Naive thymus-derived CD4-positive, alpha-beta T cell (primary cell): Measurements from ENCODE around the gene NMNAT2. TPM values are rescaled to one million over a fixed set of nuclear protein-coding genes. Genes with fewer than 3 reads are reported as not detected.

Experiments
- ATAC-seq: fragments of 150-1000 bp; cut with Tn5 transposase; 2 replicates; pipeline ENCODE4 v1.10.0; 2021; ENCODE audit warnings: mild to moderate bottlenecking, moderate library complexity
- CTCF ChIA-PET: fragments of 350-600 bp; sonication (Branson Sonifier 250); formaldehyde crosslinking; loops from one replicate; lab custom pipeline; 2021; ENCODE audit warnings: antibody characterized with exemption; lab: Charles Lee
- POLR2A ChIA-PET: fragments of 350-600 bp; sonication (Branson Sonifier 250); formaldehyde crosslinking; loops from one replicate; lab custom pipeline; 2021; ENCODE audit warnings: antibody characterized with exemption, inconsistent platforms; lab: Charles Lee
- DNase-seq, 9 donors: peaks; one replicate each; pipeline versions ENCODE4 v3.0.0 to v3.0.0-alpha.2; 2020 to 2022; ENCODE audit warnings: mixed read lengths in 1 of 9
- H3K27ac ChIP-seq: one replicate; pipeline ENCODE4 v1.7.0; 2013; ENCODE audit warnings: mild to moderate bottlenecking, low read depth, low read length, moderate library complexity
- H3K27me3 ChIP-seq, 2 donors: one replicate each; pipeline ENCODE4 v1.7.0; 2013; ENCODE audit warnings: low read length in 2 of 2, mild to moderate bottlenecking in 2 of 2, moderate library complexity in 2 of 2; ENCODE audit not compliant: control insufficient read depth in 2 of 2, insufficient read depth in 2 of 2
- H3K36me3 ChIP-seq, 3 experiments: 1 replicate in 2 of 3; 2 replicates in 1 of 3; pipeline ENCODE4 v1.7.0; 2013; ENCODE audit warnings: low read length in 3 of 3, mild to moderate bottlenecking in 3 of 3, moderate library complexity in 1 of 3; ENCODE audit not compliant: insufficient read depth in 3 of 3, control insufficient read depth in 2 of 3
- H3K4me1 ChIP-seq, 2 donors: one replicate each; pipeline ENCODE4 v1.7.0; 2013; ENCODE audit warnings: low read length in 2 of 2, mild to moderate bottlenecking in 2 of 2, moderate library complexity in 1 of 2; ENCODE audit not compliant: control insufficient read depth in 2 of 2, insufficient read depth in 2 of 2
- H3K4me3 ChIP-seq: 2 replicates; pipeline ENCODE4 v1.7.0; 2013; ENCODE audit warnings: mild to moderate bottlenecking, low read length
- H3K9me3 ChIP-seq, 3 experiments: 1 replicate in 2 of 3; 2 replicates in 1 of 3; pipeline ENCODE4 v1.7.0; 2013; ENCODE audit warnings: low read length in 3 of 3; ENCODE audit not compliant: control insufficient read depth in 2 of 3
- H3K27ac Mint-ChIP-seq, 9 donors: one replicate each; pipeline ENCODE4 v1.8.0; 2020 to 2022; ENCODE audit warnings: mixed read lengths in 9 of 9, mild to moderate bottlenecking in 8 of 9, moderate library complexity in 5 of 9, inconsistent platforms in 2 of 9
- H3K27me3 Mint-ChIP-seq, 5 donors: one replicate each; pipeline ENCODE4 v1.8.0; 2021 to 2022; ENCODE audit warnings: mixed read lengths in 5 of 5, mild to moderate bottlenecking in 1 of 5
- H3K36me3 Mint-ChIP-seq, 5 donors: one replicate each; pipeline ENCODE4 v1.8.0; 2020 to 2022; ENCODE audit warnings: mixed read lengths in 5 of 5, mild to moderate bottlenecking in 3 of 5, inconsistent platforms in 1 of 5
- H3K4me1 Mint-ChIP-seq, 7 donors: one replicate each; pipeline ENCODE4 v1.8.0; 2020 to 2022; ENCODE audit warnings: mixed read lengths in 7 of 7, mild to moderate bottlenecking in 3 of 7, inconsistent platforms in 1 of 7
- H3K4me3 Mint-ChIP-seq, 10 donors: one replicate each; pipeline ENCODE4 v1.8.0; 2020 to 2022; ENCODE audit warnings: mild to moderate bottlenecking in 10 of 10, mixed read lengths in 10 of 10, moderate library complexity in 6 of 10, inconsistent platforms in 2 of 10
- H3K9me3 Mint-ChIP-seq, 11 donors: one replicate each; pipeline ENCODE4 v1.8.0; 2020 to 2022; ENCODE audit warnings: mixed read lengths in 11 of 11, mild to moderate bottlenecking in 4 of 11, inconsistent platforms in 1 of 11, moderate library complexity in 1 of 11
- intact Hi-C, 2 donors: fragments of 100-400 bp; cut with micrococcal nuclease; formaldehyde crosslinking; loops; one replicate each; pipeline ENCODE4 v1.15.1; 2023
- polyA plus RNA-seq, 2 donors: library from polyadenylated mRNA; unstranded; fragments of 300-500 nt; fragmentation: Illumina TruSeq; gene quantifications; one replicate each; pipeline ENCODE4 v1.2.3, GENCODE V29; 2021
- total RNA-seq, 6 experiments: library from RNA in 5 of 6; stranded (reverse) in 5 of 6; gene quantifications; 1 replicate in 5 of 6; 2 replicates in 1 of 6; pipeline ENCODE4 v1.2.3 and lab custom pipeline; 2021 to 2026

The NMNAT2 gene
- total and polyA plus RNA-seq, 7 experiments from 2014 or later, result 0.07 to 0.24 TPM; not detected in 5

DNA sequence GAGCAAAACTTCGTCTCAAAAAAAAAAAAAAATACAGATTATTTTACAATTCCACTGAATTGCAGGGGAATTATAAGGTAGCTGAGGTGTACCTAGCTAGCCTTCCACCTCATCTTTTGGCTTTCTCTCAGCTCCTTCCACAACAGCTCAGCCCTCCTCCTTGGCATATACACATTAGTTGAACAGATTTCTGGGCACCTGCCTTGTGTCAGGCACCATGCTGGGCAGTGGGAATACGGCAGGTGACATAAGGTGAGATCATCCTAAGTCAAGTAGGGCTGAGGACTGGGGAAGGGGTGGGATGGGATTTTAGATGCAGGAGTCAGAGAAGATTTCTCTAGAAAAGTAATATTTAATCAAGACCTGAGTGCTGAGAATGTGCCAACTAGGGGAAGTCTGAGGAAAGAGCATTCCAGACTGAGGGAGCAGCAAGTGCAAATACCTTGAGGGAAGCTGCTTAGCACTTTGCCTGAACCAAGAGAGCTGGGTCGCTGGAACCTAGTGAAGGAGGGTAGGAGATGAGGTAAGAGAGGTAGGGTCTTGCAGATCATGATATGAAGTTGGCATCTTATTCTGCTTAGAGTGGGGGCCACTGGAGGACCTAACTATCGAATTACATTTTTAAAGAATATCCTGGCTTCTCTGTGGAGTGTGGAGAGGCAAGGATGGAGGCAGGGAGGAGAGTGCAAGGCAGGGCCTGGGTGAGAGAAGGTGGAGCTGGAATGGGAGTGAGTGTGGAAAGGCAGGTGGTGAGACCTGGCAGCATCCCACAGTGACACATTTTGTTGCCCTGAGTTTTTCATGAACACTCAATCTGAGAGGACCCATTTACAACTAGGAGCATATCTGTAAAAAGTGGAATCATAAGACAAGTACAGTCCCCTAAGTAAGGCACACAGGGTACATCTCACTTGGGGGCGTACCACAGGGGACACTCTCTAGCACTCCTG lies 203.9 kb downstream of the NMNAT2 start:
- H3K27me3 Mint-ChIP-seq, result peaks cover 0 to 21% (median 12%) of the 10 kb centered on the region in 5 donors
- H3K9me3 ChIP-seq, result no peaks in the 10 kb centered on the region
- peaks cover 0 to 11% of the 10 kb centered on the region in 2 donors for H3K4me1 ChIP-seq
- peaks cover 8 to 31% (median 23%) of the 10 kb centered on the region in 7 donors for H3K4me1 Mint-ChIP-seq
- POLR2A ChIA-PET, result no interaction called here
- peaks cover 0 to under 1% (median 0%) of the 10 kb centered on the region in 11 donors for H3K9me3 Mint-ChIP-seq
- peaks cover 0 to 3% (median 0%) of the 10 kb centered on the region in 5 donors for H3K36me3 Mint-ChIP-seq
- H3K36me3 ChIP-seq, result no peaks in the 10 kb centered on the region
- no peak overlapping the region for H3K27ac ChIP-seq
- ATAC-seq, result no peak
- no peak overlapping the region for H3K27ac Mint-ChIP-seq
- H3K27me3 ChIP-seq, result no peaks in the 10 kb centered on the region
- H3K4me3 Mint-ChIP-seq, result no peak overlapping the region
- H3K4me3 ChIP-seq, result no peak overlapping the region
- no peak for DNase-seq
- CTCF ChIA-PET, result interaction anchor here (1.2 kb wide), 1 partner anchor 40 kb away, joined by 3 read pairs; no protein-coding TSS in a partner anchor
- intact Hi-C loops, result no loop called here

DNA sequence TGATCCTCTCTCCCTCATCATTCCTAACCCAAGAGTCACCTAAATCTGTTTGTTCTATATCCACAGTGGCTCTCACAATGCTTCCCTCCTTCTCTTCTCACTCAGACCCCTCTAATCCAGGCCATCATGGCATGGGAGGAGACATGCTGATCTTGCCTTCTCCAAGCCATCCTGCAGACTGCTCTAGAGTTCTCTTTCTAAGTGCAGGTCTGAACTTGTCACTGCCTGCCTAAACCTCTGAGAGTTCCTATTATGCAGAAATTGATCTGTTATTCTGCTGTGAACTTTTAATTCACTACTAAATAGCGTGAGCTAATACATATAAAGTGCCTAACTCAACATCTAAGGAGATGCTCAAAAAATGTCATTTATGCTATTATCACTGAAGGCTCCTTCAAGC lies 205.3 kb downstream of the NMNAT2 start:
- peaks cover 0 to 3% (median 0%) of the 10 kb centered on the region in 5 donors for H3K36me3 Mint-ChIP-seq
- no peaks in the 10 kb centered on the region for H3K27me3 ChIP-seq
- no peaks in the 10 kb centered on the region for H3K36me3 ChIP-seq
- no peak for ATAC-seq
- H3K4me3 ChIP-seq, result no peak overlapping the region
- CTCF ChIA-PET, result no interaction called here
- H3K27ac ChIP-seq, result no peak overlapping the region
- no peak overlapping the region for H3K4me3 Mint-ChIP-seq
- no peak overlapping the region for H3K27ac Mint-ChIP-seq
- no peaks in the 10 kb centered on the region for H3K9me3 ChIP-seq
- intact Hi-C loops, result no loop called here
- POLR2A ChIA-PET, result no interaction called here
- no peak for DNase-seq
- peaks cover 0 to 21% (median 12%) of the 10 kb centered on the region in 5 donors for H3K27me3 Mint-ChIP-seq
- H3K9me3 Mint-ChIP-seq, result no peaks in the 10 kb centered on the region
- H3K4me1 ChIP-seq, result no peaks in the 10 kb centered on the region
- peaks cover 0 to 17% (median 11%) of the 10 kb centered on the region in 7 donors for H3K4me1 Mint-ChIP-seq

DNA sequence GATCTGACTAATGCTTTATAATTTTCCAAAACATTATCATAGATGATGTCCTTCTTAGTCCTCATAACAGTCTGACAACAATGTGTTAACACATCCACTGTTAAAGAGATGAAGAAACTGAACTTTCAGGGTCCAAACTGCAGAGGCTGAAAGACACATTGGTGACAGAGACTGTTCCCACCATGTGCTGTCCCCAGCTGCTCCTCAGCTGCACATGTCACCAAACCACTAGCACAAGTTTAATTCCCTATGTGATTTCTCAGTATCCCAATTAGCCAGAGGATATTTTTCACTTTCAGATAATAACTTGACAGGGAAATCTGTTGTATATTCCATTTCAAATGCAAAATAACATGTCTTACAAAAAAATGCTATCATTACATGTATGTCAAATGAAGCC lies 207.5 kb downstream of the NMNAT2 start:
- ChIA-PET POLR2A (no interaction called here), CTCF (interaction anchor here (0.5 kb wide), 1 partner anchor 37 kb away, joined by 5 read pairs; no protein-coding TSS in a partner anchor)
- Mint-ChIP-seq H3K4me3 (no peak overlapping the region), H3K4me1 (peaks cover 0 to 6% (median 0%) of the 10 kb centered on the region in 7 donors), H3K9me3 (no peaks in the 10 kb centered on the region), H3K27me3 (peaks cover 0 to 23% (median 12%) of the 10 kb centered on the region in 5 donors), H3K36me3 (peaks cover 0 to 3% (median 0%) of the 10 kb centered on the region in 5 donors), H3K27ac (peak overlapping the region in 1 of 9 donors; percentile 37)
- no peaks in the 10 kb centered on the region for H3K36me3 ChIP-seq
- H3K27ac ChIP-seq, result no peak overlapping the region
- DNase-seq (no peak), ATAC-seq (no peak)
- no peaks in the 10 kb centered on the region for H3K9me3 ChIP-seq
- no peak overlapping the region for H3K4me3 ChIP-seq
- intact Hi-C loops, result no loop called here
- no peaks in the 10 kb centered on the region for H3K4me1 ChIP-seq
- no peaks in the 10 kb centered on the region for H3K27me3 ChIP-seq

DNA sequence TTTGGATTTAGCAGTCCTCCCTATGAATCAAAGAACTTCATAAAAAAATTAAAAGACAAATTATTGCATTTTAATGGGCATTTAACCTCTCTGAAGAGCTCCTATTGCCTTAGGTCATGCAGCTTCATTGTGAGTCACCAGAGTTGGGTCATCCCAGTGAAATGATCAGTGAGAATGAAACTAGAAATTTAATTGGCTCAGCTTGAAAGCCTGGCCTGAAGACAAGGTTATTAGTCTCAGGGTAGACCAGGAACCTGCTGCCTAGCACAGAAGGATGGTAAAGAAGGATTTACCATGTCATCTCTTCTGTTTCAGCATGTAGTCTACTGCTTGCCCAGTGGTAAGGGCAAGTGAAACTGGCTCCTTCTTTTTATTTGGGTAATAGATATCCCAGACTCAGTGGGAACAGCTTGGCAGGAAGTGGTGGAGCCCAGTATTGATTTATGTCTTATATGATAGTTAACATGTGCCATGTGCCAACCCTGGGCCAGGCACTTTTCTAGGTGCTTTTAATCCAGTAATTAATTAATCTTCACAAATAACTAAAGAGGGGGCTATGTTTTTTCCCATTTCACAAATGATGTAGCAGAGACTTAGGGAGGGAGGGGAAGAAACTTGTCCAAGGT lies 208.5 kb downstream of the NMNAT2 start:
- peaks cover 0 to 5% (median 0%) of the 10 kb centered on the region in 7 donors for H3K4me1 Mint-ChIP-seq
- H3K27me3 ChIP-seq, result no peaks in the 10 kb centered on the region
- peak; percentile 60 for ATAC-seq
- no peak for DNase-seq
- peaks cover 0 to 3% (median 0%) of the 10 kb centered on the region in 5 donors for H3K36me3 Mint-ChIP-seq
- H3K4me3 Mint-ChIP-seq, result no peak overlapping the region
- no peaks in the 10 kb centered on the region for H3K4me1 ChIP-seq
- no peak overlapping the region for H3K27ac Mint-ChIP-seq
- H3K9me3 Mint-ChIP-seq, result no peaks in the 10 kb centered on the region
- H3K9me3 ChIP-seq, result no peaks in the 10 kb centered on the region
- CTCF ChIA-PET, result interaction anchor here (1.2 kb wide), 1 partner anchor 18 kb away, joined by 3 read pairs; no protein-coding TSS in a partner anchor
- no peaks in the 10 kb centered on the region for H3K36me3 ChIP-seq
- POLR2A ChIA-PET, result no interaction called here
- no peak overlapping the region for H3K27ac ChIP-seq
- H3K27me3 Mint-ChIP-seq, result peaks cover 0 to 23% (median 12%) of the 10 kb centered on the region in 5 donors
- no peak overlapping the region for H3K4me3 ChIP-seq
- intact Hi-C loops, result no loop called here

DNA sequence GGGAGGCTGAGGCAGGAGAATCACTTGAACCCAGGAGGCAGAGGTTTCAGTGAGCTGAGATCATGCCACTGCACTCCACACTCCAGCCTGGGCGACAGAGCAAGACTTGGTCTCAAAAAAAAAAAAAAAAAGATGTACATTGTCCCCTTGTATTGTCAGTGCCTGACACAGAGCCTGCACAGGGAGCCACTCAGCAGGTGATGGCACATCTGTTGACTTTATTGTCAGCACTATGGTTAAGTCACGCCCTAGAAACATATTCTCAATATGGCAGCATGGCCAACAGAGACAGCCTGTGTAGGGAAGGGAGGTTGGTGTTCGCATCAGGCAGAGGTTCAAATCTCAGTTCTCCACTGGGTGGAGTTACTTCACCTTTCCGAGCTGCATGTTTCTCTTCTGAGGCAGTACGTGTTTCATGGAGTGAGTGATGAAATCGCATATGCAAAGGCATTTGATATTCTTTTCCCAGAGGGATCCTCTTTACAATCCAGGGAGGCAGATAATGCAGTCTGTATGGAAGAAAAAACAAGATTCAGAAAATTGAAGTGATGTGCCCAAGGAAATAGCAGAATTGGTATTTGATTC lies 211.6 kb downstream of the NMNAT2 start:
- Histone ChIP-seq H3K4me1 (no peaks in the 10 kb centered on the region), H3K27ac (no peak overlapping the region), H3K9me3 (no peaks in the 10 kb centered on the region), H3K4me3 (no peak overlapping the region), H3K27me3 (no peaks in the 10 kb centered on the region), H3K36me3 (no peaks in the 10 kb centered on the region)
- DNase-seq (no peak), ATAC-seq (no peak)
- intact Hi-C loops, result no loop called here
- Mint-ChIP-seq H3K4me3 (no peak overlapping the region), H3K9me3 (no peaks in the 10 kb centered on the region), H3K27ac (no peak overlapping the region), H3K27me3 (peaks cover 0 to 14% (median 3%) of the 10 kb centered on the region in 5 donors), H3K4me1 (peaks cover 0 to 12% (median 7%) of the 10 kb centered on the region in 7 donors), H3K36me3 (peaks cover 0 to 3% (median 0%) of the 10 kb centered on the region in 5 donors)
- CTCF ChIA-PET, result no interaction called here
- POLR2A ChIA-PET, result no interaction called here

DNA sequence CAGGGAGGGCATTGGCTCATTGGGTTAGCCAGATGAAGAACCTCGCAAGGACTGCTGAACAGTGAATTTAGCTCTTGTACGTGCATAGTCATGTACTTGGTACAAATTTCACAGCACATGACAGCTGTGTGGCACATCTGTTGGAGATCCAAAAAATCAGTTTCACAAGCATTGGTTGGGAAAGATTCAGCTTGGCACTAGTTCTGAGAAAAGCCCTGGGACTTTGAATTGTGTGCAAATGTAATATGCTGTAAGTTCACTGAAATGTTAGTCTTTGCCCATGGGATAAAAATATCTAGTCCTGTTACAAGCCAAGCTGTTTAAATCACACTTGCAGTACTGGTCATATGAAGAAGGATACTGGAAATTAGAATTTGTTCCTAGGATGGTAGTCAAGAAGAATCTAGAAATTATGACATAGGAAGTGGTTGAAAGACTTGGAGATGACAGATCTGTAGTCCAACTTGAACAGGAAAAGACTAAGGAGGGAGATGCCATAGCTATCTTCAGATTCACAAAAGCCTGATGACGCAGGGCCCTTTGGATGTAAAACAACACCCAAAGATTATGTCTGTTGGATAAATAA lies 212.9 kb downstream of the NMNAT2 start:
- H3K4me3 Mint-ChIP-seq, result no peak overlapping the region
- intact Hi-C loops, result no loop called here
- DNase-seq, result no peak
- peaks cover 0 to 3% (median 0%) of the 10 kb centered on the region in 5 donors for H3K36me3 Mint-ChIP-seq
- H3K4me3 ChIP-seq, result no peak overlapping the region
- H3K9me3 ChIP-seq, result no peaks in the 10 kb centered on the region
- ATAC-seq, result no peak
- peaks cover 7 to 19% (median 8%) of the 10 kb centered on the region in 5 donors for H3K27me3 Mint-ChIP-seq
- H3K4me1 ChIP-seq, result no peaks in the 10 kb centered on the region
- H3K36me3 ChIP-seq, result no peaks in the 10 kb centered on the region
- CTCF ChIA-PET, result no interaction called here
- H3K27me3 ChIP-seq, result no peaks in the 10 kb centered on the region
- POLR2A ChIA-PET, result no interaction called here
- H3K27ac Mint-ChIP-seq, result no peak overlapping the region
- peaks cover 0 to 12% (median 7%) of the 10 kb centered on the region in 7 donors for H3K4me1 Mint-ChIP-seq
- H3K27ac ChIP-seq, result no peak overlapping the region
- H3K9me3 Mint-ChIP-seq, result no peaks in the 10 kb centered on the region
